ENCODE results near the gene CHD2. TPM values are rescaled to one million over a fixed set of nuclear protein-coding genes. Genes with fewer than 3 reads are reported as not detected.

Gene CHD2
- total and polyA plus RNA-seq, 10 of the 15 experiments (the other 5 are each of a cell fraction or from before 2014, with no cell fraction given), result 38.1 to 94.7 (median 63.3) TPM

GRCh38 chr15:93018574-93018973, 118.5 kb downstream of the CHD2 start:
- H3K27me3 ChIP-seq (replicated peaks in 1 of 2; ENCODE audit: control insufficient read depth in 2 of 2, insufficient read depth in 2 of 2, low read length in 1 of 2), result no peaks in the 10 kb centered on the region
- FAIRE-seq, result no peak
- peaks cover 20 to 63% of the 10 kb centered on the region in 2 experiments for H3K36me3 ChIP-seq (ENCODE audit: control insufficient read depth in 2 of 2, insufficient read depth in 2 of 2, low read length in 1 of 2)
- BruUV-seq (replicated peaks), result no TSS peak
- intact Hi-C loops (cut with micrococcal nuclease; ENCODE audit: unreplicated experiment), result no loop called here
- H2AFZ ChIP-seq (ENCODE audit: control insufficient read depth, low read depth, low read length), result no peak overlapping the region
- TF ChIP-seq CTCF (IDR thresholded peaks at IDR 0.05 in 2 of 3, conservative IDR thresholded peaks at IDR 0.05 in 1 of 3; ENCODE audit: control insufficient read depth in 2 of 3, extremely low read depth in 1 of 3, insufficient read depth in 1 of 3, low read depth in 3 of 3, low read length in 3 of 3) (0 out of 6 replicates have a peak, but pooled peaks of 1 of the 3 experiments have one; percentile 3), ZNF24 (IDR thresholded peaks at IDR 0.05) (no peak), PAX5 (IDR thresholded peaks at IDR 0.05; ENCODE audit: borderline replicate concordance, low read depth, low read length) (no peak), SMAD1 (IDR thresholded peaks at IDR 0.05; ENCODE audit: low read depth, partially characterized antibody) (no peak), MXI1 (IDR thresholded peaks at IDR 0.05; ENCODE audit: low read depth, low read length) (no peak)
- ChIA-PET RAD21 (ENCODE audit: unreplicated experiment) (interaction anchor here (1.2 kb wide), 1 partner anchor 221 kb away, joined by 3 read pairs; no protein-coding TSS in a partner anchor), CTCF (interaction anchor here (1.2 to 2.6 kb wide), 2 partner anchors 9 to 11 kb away, joined by 3 to 21 read pairs; no protein-coding TSS in a partner anchor), SMC1A (ENCODE audit: uncharacterized antibody, unreplicated experiment) (interaction anchor here (0.7 to 1.6 kb wide), 3 partner anchors 12 to 221 kb away, joined by 3 to 4 read pairs (median 3); no protein-coding TSS in a partner anchor), POLR2A (no interaction called here)
- peaks cover 13% of the 10 kb centered on the region for H3K4me1 ChIP-seq (ENCODE audit: control insufficient read depth, insufficient read depth, low read length)
- no peak overlapping the region for H3K4me2 ChIP-seq (ENCODE audit: control insufficient read depth, insufficient read depth)
- DNase-seq (ENCODE audit: low read depth, low spot score), result no peak
- H4K20me1 ChIP-seq (ENCODE audit: control insufficient read depth, insufficient read depth), result no peaks in the 10 kb centered on the region
- ATAC-seq, result no peak
- H3K9me3 ChIP-seq (replicated peaks; ENCODE audit: control insufficient read depth, insufficient read depth, low read length), result no peaks in the 10 kb centered on the region
- H3K79me2 ChIP-seq (ENCODE audit: control insufficient read depth, insufficient read depth, low read length), result no peaks in the 10 kb centered on the region; the same call in 1 of the 2 replicates
- in situ Hi-C loops (cut with MboI), result no loop called here
- 95% methylated on average over 4 of the region's 4 CpGs for WGBS (ENCODE audit: insufficient coverage, insufficient replicate concordance, low lambda C conversion rate, missing lambda C conversion rate)
- no peak overlapping the region for H3K4me3 ChIP-seq
- no peak overlapping the region for H3K27ac ChIP-seq (ENCODE audit: control insufficient read depth, insufficient read depth)
- H3K9ac ChIP-seq (ENCODE audit: control insufficient read depth, insufficient read depth, low read length), result no peak overlapping the region

Measured in GM12878 (cell line).